HepG2 (cell line): Measurements from ENCODE around the gene PTPN3. TPM values are rescaled to one million over a fixed set of nuclear protein-coding genes. Genes with fewer than 3 reads are reported as not detected.

ENCODE experiments used
- ATAC-seq: fragments of 200-7000 bp; cut with Tn5 transposase; 3 replicates; pipeline ENCODE4 v1.9.1; 2020; ENCODE audit warnings: mild to moderate bottlenecking, moderate library complexity
- BruUV-seq: library from RNA; stranded (reverse); fragments of 400-500 nt; replicated peaks from 2 replicates; lab custom pipeline; 2021; lab: Mats Ljungman, UMichigan
- CTCF ChIA-PET: fragments of 300-600 bp; formaldehyde crosslinking; extraction: SDS; loops from one replicate; lab custom pipeline; 2021; ENCODE audit warnings: low total read pairs, inconsistent platforms, low intra/inter-chr PET ratio; lab: Yijun Ruan, JAX
- POLR2A ChIA-PET: fragments of 350-600 bp; sonication (Branson Sonifier 250); formaldehyde crosslinking; loops from one replicate; lab custom pipeline; 2020; ENCODE audit warnings: antibody characterized with exemption, inconsistent platforms; lab: Yijun Ruan, JAX
- DNase-seq: peaks from one replicate; pipeline ENCODE4 v3.0.0-alpha.2; 2015; ENCODE audit warnings: low spot score
- FAIRE-seq: peaks from 3 replicates; lab custom pipeline; 2011; peaks lifted over from hg19 to GRCh38; lab: Jason Lieb, UNC
- H2AFZ ChIP-seq: one replicate; pipeline ENCODE4 v1.6.1; 2011; ENCODE audit warnings: low read length, inconsistent platforms
- H3K27ac ChIP-seq: fragments of 300-600 bp; 3 replicates; pipeline ENCODE4 v1.8.0; 2011; ENCODE audit warnings: mixed run types, mild to moderate bottlenecking, mixed read lengths, low read length, inconsistent platforms; ENCODE audit not compliant: insufficient read depth; ENCODE audit errors: extremely low read length
- H3K27me3 ChIP-seq, 2 experiments: fragments of 200-600 bp in 1 of 2; 2 replicates in 1 of 2; 3 replicates in 1 of 2; pipeline versions ENCODE4 v1.6.0 to v1.8.0; 2011; ENCODE audit warnings: low read length in 2 of 2, mild to moderate bottlenecking in 2 of 2, moderate library complexity in 2 of 2, inconsistent platforms in 1 of 2; ENCODE audit not compliant: insufficient read depth in 2 of 2, control insufficient read depth in 1 of 2
- H3K36me3 ChIP-seq, 2 experiments: fragments of 200-600 bp in 1 of 2; replicated peaks in 1 of 2; 2 replicates in 1 of 2; 3 replicates in 1 of 2; pipeline versions ENCODE4 v1.5.1 to v1.8.0; 2011; ENCODE audit warnings: low read length in 2 of 2, inconsistent platforms in 1 of 2; ENCODE audit not compliant: insufficient read depth in 2 of 2, control insufficient read depth in 1 of 2
- H3K4me1 ChIP-seq: 2 replicates; pipeline ENCODE4 v1.5.1; 2012; ENCODE audit warnings: low read length, inconsistent platforms; ENCODE audit not compliant: insufficient read depth
- H3K4me2 ChIP-seq: 2 replicates; pipeline ENCODE4 v1.6.0; 2011; ENCODE audit warnings: low read depth, low read length, inconsistent platforms
- H3K4me3 ChIP-seq, 3 experiments: fragments of 200-600 bp in 1 of 3; sonication (generic), shearing (Covaris generic) in 1 of 3; replicated peaks in 1 of 3; 2 replicates each; pipeline ENCODE4 v1.5.1; 2011 to 2016; ENCODE audit warnings: low read length in 3 of 3, inconsistent platforms in 2 of 3, low read depth in 2 of 3, mild to moderate bottlenecking in 2 of 3, control low read depth in 1 of 3, mixed read lengths in 1 of 3; ENCODE audit not compliant: insufficient read depth in 1 of 3
- H3K79me2 ChIP-seq: one replicate; pipeline ENCODE4 v1.6.1; 2011; ENCODE audit warnings: low read length, inconsistent platforms; ENCODE audit not compliant: insufficient read depth
- H3K9ac ChIP-seq: 2 replicates; pipeline ENCODE4 v1.6.0; 2011; ENCODE audit warnings: mild to moderate bottlenecking, low read depth, low read length, inconsistent platforms; ENCODE audit not compliant: insufficient read depth
- H3K9me3 ChIP-seq: 2 replicates; pipeline ENCODE4 v1.5.1; 2012; ENCODE audit warnings: mild to moderate bottlenecking, low read length
- H4K20me1 ChIP-seq: 2 replicates; pipeline ENCODE4 v1.6.0; 2011; ENCODE audit warnings: inconsistent platforms, mild to moderate bottlenecking, low read length, moderate library complexity; ENCODE audit not compliant: insufficient read depth
- ETV5 ChIP-seq: IDR thresholded peaks from 2 replicates; pipeline ENCODE4 v1.6.1; 2018; ENCODE audit warnings: missing biosample characterization, missing genetic modification reagents, inconsistent platforms, borderline replicate concordance
- FOXM1 ChIP-seq: sonication (generic); formaldehyde crosslinking; IDR thresholded peaks from 2 replicates; pipeline ENCODE4 v1.5.0; 2020; ENCODE audit warnings: missing genetic modification reagents
- GMEB1 ChIP-seq: sonication (generic); formaldehyde crosslinking; IDR thresholded peaks from 2 replicates; pipeline ENCODE4 v1.5.1; 2020; ENCODE audit warnings: missing genetic modification reagents, mild to moderate bottlenecking, borderline replicate concordance
- HDAC2 ChIP-seq: sonication (generic); formaldehyde crosslinking; IDR thresholded peaks from 2 replicates; pipeline ENCODE4 v1.4.0; 2020; ENCODE audit warnings: missing genetic modification reagents
- HMG20A ChIP-seq: IDR thresholded peaks from 2 replicates; pipeline ENCODE4 v1.6.1; 2016; ENCODE audit warnings: borderline replicate concordance
- MXD4 ChIP-seq: IDR thresholded peaks from 2 replicates; pipeline ENCODE4 v1.6.1; 2016; ENCODE audit warnings: mild to moderate bottlenecking, missing biosample characterization, missing genetic modification reagents
- SAP130 ChIP-seq: IDR thresholded peaks from 2 replicates; pipeline ENCODE4 v1.6.1; 2016; ENCODE audit warnings: low read depth
- SIX1 ChIP-seq: sonication (generic); formaldehyde crosslinking; IDR thresholded peaks from 2 replicates; pipeline ENCODE4 v1.4.0; 2020; ENCODE audit warnings: missing genetic modification reagents, borderline replicate concordance
- SIX4 ChIP-seq: sonication (generic); formaldehyde crosslinking; IDR thresholded peaks from 2 replicates; pipeline ENCODE4 v1.4.0; 2020; ENCODE audit warnings: missing genetic modification reagents
- TAF1 ChIP-seq: sonication (generic); formaldehyde crosslinking; IDR thresholded peaks from 2 replicates; pipeline ENCODE4 v1.4.0; 2020; ENCODE audit warnings: missing genetic modification reagents
- ZNF382 ChIP-seq: sonication (generic); formaldehyde crosslinking; IDR thresholded peaks from 2 replicates; pipeline ENCODE4 v1.5.0; 2020; ENCODE audit warnings: missing genetic modification reagents, mild to moderate bottlenecking, borderline replicate concordance
- ZNF678 ChIP-seq: sonication (generic); formaldehyde crosslinking; IDR thresholded peaks from 2 replicates; pipeline ENCODE4 v1.4.0; 2020; ENCODE audit warnings: mild to moderate bottlenecking, missing genetic modification reagents
- WGBS: methylation state at CpG from one replicate; pipeline ENCODE4 v1.1.6; 2017; ENCODE audit warnings: low lambda C conversion rate; 5-methylcytosine and 5-hydroxymethylcytosine counted together
- in situ Hi-C: cut with HindIII; loops from 2 replicates; pipeline ENCODE4 v1.10.0; 2017; ENCODE audit warnings: low pct_unique_long_range_greater_than_20kb; ENCODE audit not compliant: extremely low pct_ligation_motif_present
- intact Hi-C: fragments of 100-400 bp; cut with micrococcal nuclease; formaldehyde crosslinking; loops from one replicate; pipeline ENCODE4 v1.10.0; 2022; ENCODE audit not compliant: unreplicated experiment
- polyA plus RNA-seq, 8 experiments: library from polyadenylated mRNA; depleted of rRNA in 3 of 8; stranded (reverse) in 7 of 8; unstranded in 1 of 8; fragments of >200 nt; fragmentation: Illumina TruSeq in 4 of 8; extraction: Trizol in 4 of 8; gene quantifications; 2 replicates each; pipeline versions ENCODE4 v1.2.1 to v1.2.3, GENCODE V29; 2011 to 2016; ENCODE audit warnings: low read depth in 4 of 8, missing spikeins in 1 of 8, mixed read lengths in 1 of 8; ENCODE audit not compliant: insufficient read depth in 1 of 8
- total RNA-seq, 5 experiments: library from RNA; depleted of rRNA; stranded (reverse); fragments of >200 nt; fragmentation: Illumina TruSeq; extraction: Trizol; gene quantifications; 2 replicates each; pipeline ENCODE4 v1.2.3, GENCODE V29; 2016; ENCODE audit warnings: low read depth in 1 of 5
- TF ChIP-seq, protein P1 (sequence below): sonication (generic); formaldehyde crosslinking; IDR thresholded peaks from 2 replicates; pipeline ENCODE4 v1.4.0; 2020; ENCODE audit warnings: missing genetic modification reagents
- TF ChIP-seq, protein P2 (sequence below): sonication (generic); formaldehyde crosslinking; IDR thresholded peaks from 2 replicates; pipeline ENCODE4 v1.5.0; 2020; ENCODE audit warnings: mild to moderate bottlenecking, missing genetic modification reagents, borderline replicate concordance
- TF ChIP-seq, protein P3 (sequence below): sonication (generic); formaldehyde crosslinking; IDR thresholded peaks from 2 replicates; pipeline ENCODE4 v1.8.0; 2023; ENCODE audit warnings: mild to moderate bottlenecking, missing genetic modification reagents

The PTPN3 gene
- total and polyA plus RNA-seq, 2 of the 13 experiments (the other 11 are each of a cell fraction or from before 2014, with no cell fraction given) = 5.6 to 20.5 TPM

DNA sequence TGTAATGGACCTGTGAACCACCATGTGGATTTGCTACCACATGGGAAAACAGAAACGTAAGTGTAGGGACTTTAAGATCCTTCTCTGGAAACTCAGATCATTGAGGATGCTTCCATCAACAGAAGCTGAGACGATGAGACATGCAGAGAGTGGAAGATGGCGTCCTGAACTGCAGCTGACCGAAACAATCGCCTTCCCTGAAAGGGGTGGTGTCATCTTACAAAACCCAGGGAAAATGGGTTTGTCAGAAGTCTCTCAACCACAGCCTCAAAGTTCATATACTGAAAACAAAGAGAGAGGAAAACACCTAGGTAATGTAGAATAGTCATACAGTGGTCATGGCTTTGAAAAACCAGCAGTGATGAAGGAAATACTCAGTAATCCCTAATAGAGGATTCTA, 6.6 kb upstream of the PTPN3 start:
- ChIA-PET CTCF (no interaction called here), POLR2A (interaction anchor here (2.8 kb wide), 1 partner anchor 27 kb away, joined by 20 read pairs; no protein-coding TSS in a partner anchor)
- H3K27me3 ChIP-seq = no peaks in the 10 kb centered on the region; a peak in 1 of 5 replicates
- no peaks in the 10 kb centered on the region for H3K36me3 ChIP-seq
- DNase-seq (no peak), FAIRE-seq (no peak), ATAC-seq (no peak)
- H2AFZ ChIP-seq = peak overlapping the region; percentile 43
- no peaks in the 10 kb centered on the region for H3K79me2 ChIP-seq
- no peak overlapping the region for H3K4me3 ChIP-seq
- peaks cover 60% of the 10 kb centered on the region for H3K4me1 ChIP-seq
- 8% methylated on average over 5 of the region's 5 CpGs for WGBS
- TF ChIP-seq, protein P1, sequence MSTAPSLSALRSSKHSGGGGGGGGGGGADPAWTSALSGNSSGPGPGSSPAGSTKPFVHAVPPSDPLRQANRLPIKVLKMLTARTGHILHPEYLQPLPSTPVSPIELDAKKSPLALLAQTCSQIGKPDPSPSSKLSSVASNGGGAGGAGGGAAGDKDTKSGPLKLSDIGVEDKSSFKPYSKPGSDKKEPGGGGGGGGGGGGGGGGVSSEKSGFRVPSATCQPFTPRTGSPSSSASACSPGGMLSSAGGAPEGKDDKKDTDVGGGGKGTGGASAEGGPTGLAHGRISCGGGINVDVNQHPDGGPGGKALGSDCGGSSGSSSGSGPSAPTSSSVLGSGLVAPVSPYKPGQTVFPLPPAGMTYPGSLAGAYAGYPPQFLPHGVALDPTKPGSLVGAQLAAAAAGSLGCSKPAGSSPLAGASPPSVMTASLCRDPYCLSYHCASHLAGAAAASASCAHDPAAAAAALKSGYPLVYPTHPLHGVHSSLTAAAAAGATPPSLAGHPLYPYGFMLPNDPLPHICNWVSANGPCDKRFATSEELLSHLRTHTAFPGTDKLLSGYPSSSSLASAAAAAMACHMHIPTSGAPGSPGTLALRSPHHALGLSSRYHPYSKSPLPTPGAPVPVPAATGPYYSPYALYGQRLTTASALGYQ (CRISPR knock-in tag) = no peak
- TF ChIP-seq HMG20A (CRISPR knock-in tag) (0 out of 2 replicates have a peak, but pooled peaks have one; percentile 6), ZNF678 (CRISPR knock-in tag) (no peak), ZNF382 (CRISPR knock-in tag) (no peak), SAP130 (0 out of 2 replicates have a peak, but pooled peaks have one; percentile 8), SIX4 (CRISPR knock-in tag) (peak; percentile 61; the same call in 1 of the 2 replicates), MXD4 (CRISPR knock-in tag) (no peak), HDAC2 (CRISPR knock-in tag) (no peak), SIX1 (CRISPR knock-in tag) (0 out of 2 replicates have a peak, but pooled peaks have one; percentile 17), FOXM1 (CRISPR knock-in tag) (no peak), TAF1 (no peak), GMEB1 (CRISPR knock-in tag) (no peak), ETV5 (CRISPR knock-in tag) (no peak)
- TF ChIP-seq, protein P2, sequence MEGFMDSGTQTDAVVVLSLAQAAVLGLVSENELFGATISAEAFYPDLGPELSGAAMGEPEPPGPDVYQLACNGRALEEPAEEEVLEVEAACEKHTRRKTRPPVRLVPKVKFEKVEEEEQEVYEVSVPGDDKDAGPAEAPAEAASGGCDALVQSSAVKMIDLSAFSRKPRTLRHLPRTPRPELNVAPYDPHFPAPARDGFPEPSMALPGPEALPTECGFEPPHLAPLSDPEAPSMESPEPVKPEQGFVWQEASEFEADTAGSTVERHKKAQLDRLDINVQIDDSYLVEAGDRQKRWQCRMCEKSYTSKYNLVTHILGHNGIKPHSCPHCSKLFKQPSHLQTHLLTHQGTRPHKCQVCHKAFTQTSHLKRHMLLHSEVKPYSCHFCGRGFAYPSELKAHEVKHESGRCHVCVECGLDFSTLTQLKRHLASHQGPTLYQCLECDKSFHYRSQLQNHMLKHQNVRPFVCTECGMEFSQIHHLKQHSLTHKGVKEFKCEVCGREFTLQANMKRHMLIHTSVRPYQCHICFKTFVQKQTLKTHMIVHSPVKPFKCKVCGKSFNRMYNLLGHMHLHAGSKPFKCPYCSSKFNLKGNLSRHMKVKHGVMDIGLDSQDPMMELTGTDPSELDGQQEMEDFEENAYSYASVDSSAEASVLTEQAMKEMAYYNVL (CRISPR knock-in tag) = no peak
- TF ChIP-seq, protein P3, sequence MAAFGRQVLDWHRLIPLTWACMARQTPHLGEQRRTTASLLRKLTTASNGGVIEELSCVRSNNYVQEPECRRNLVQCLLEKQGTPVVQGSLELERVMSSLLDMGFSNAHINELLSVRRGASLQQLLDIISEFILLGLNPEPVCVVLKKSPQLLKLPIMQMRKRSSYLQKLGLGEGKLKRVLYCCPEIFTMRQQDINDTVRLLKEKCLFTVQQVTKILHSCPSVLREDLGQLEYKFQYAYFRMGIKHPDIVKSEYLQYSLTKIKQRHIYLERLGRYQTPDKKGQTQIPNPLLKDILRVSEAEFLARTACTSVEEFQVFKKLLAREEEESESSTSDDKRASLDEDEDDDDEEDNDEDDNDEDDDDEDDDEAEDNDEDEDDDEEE (CRISPR knock-in tag) = no peak
- BruUV-seq = no TSS peak
- intact Hi-C loops (loop anchor here (5.0 kb wide), 1 partner anchor 37 kb away; no protein-coding TSS in a partner anchor), in situ Hi-C loops (loop anchor here (25.0 kb wide), 1 partner anchor 317 kb away; no protein-coding TSS in a partner anchor)
- peak overlapping the region; percentile 61 for H3K4me2 ChIP-seq
- H3K27ac ChIP-seq = no peak overlapping the region
- no peaks in the 10 kb centered on the region for H3K9me3 ChIP-seq
- no peaks in the 10 kb centered on the region for H4K20me1 ChIP-seq
- H3K9ac ChIP-seq = no peak overlapping the region
